BJ (cell line): ENCODE data around the gene RNF213. TPM values are rescaled to one million over a fixed set of nuclear protein-coding genes. Genes with fewer than 3 reads are reported as not detected.

Experiments used
- CTCF ChIA-PET: fragments of 350-600 bp; formaldehyde crosslinking; extraction: SDS; loops from one replicate; lab custom pipeline; 2021; ENCODE audit warnings: antibody characterized with exemption, inconsistent platforms; lab: Yijun Ruan, JAX
- POLR2A ChIA-PET: fragments of 300-600 bp; sonication (Branson Sonifier 250); formaldehyde crosslinking; extraction: SDS; loops from one replicate; lab custom pipeline; 2021; ENCODE audit warnings: antibody characterized with exemption; lab: Charles Lee
- DNase-seq: peaks from one replicate; pipeline ENCODE4 v3.0.0-alpha.2; 2011; ENCODE audit warnings: low read depth
- H3K27me3 ChIP-seq: 2 replicates; pipeline ENCODE4 v1.6.0; 2011; ENCODE audit warnings: low read length; ENCODE audit not compliant: control insufficient read depth, insufficient read depth
- H3K36me3 ChIP-seq: 2 replicates; pipeline ENCODE4 v1.5.1; 2011; ENCODE audit warnings: low read length; ENCODE audit not compliant: control insufficient read depth, insufficient read depth
- H3K4me3 ChIP-seq: 2 replicates; pipeline ENCODE4 v1.5.1; 2011; ENCODE audit warnings: low read depth, mild to moderate bottlenecking, control low read depth, low read length
- polyA plus RNA-seq: library from polyadenylated mRNA; depleted of rRNA; stranded (reverse); fragments of >200 nt; gene quantifications from 2 replicates; pipeline ENCODE4 v1.2.3, GENCODE V29; 2011
- TF ChIP-seq, protein P1 (sequence below): IDR thresholded peaks from 2 replicates; pipeline ENCODE4 v1.5.1; 2011; ENCODE audit warnings: low read depth, mild to moderate bottlenecking, control low read depth, inconsistent platforms, low read length, moderate library complexity; ENCODE audit not compliant: insufficient read depth

RNF213 gene
- polyA plus RNA-seq, 1 experiment, result 53.1 TPM

- no peak for DNase-seq
- H3K36me3 ChIP-seq, result peaks cover 19% of the 10 kb centered on the region
- H3K27me3 ChIP-seq, result no peaks in the 10 kb centered on the region
- CTCF ChIA-PET, result interaction anchor here (0.9 to 1.7 kb wide), 3 partner anchors 11 to 116 kb away, joined by 3 to 8 read pairs (median 3); partner anchors contain the start of gene GAA
- POLR2A ChIA-PET, result no interaction called here
- TF ChIP-seq, protein P1, sequence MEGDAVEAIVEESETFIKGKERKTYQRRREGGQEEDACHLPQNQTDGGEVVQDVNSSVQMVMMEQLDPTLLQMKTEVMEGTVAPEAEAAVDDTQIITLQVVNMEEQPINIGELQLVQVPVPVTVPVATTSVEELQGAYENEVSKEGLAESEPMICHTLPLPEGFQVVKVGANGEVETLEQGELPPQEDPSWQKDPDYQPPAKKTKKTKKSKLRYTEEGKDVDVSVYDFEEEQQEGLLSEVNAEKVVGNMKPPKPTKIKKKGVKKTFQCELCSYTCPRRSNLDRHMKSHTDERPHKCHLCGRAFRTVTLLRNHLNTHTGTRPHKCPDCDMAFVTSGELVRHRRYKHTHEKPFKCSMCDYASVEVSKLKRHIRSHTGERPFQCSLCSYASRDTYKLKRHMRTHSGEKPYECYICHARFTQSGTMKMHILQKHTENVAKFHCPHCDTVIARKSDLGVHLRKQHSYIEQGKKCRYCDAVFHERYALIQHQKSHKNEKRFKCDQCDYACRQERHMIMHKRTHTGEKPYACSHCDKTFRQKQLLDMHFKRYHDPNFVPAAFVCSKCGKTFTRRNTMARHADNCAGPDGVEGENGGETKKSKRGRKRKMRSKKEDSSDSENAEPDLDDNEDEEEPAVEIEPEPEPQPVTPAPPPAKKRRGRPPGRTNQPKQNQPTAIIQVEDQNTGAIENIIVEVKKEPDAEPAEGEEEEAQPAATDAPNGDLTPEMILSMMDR, result no peak
- no peak overlapping the region for H3K4me3 ChIP-seq
Measured at GRCh38 chr17:80217703-80218362, 42.8 kb upstream of the RNF213 start.

- POLR2A ChIA-PET, result no interaction called here
- Histone ChIP-seq H3K36me3 (peaks cover 19% of the 10 kb centered on the region), H3K4me3 (no peak overlapping the region), H3K27me3 (no peaks in the 10 kb centered on the region)
- TF ChIP-seq, protein P1, result no peak
- CTCF ChIA-PET, result interaction anchor here (0.9 to 1.7 kb wide), 3 partner anchors 12 to 117 kb away, joined by 3 to 8 read pairs (median 3); partner anchors contain the start of gene GAA
- no peak for DNase-seq
Measured at GRCh38 chr17:80218391-80218790, 42.3 kb upstream of the RNF213 start.

DNA sequence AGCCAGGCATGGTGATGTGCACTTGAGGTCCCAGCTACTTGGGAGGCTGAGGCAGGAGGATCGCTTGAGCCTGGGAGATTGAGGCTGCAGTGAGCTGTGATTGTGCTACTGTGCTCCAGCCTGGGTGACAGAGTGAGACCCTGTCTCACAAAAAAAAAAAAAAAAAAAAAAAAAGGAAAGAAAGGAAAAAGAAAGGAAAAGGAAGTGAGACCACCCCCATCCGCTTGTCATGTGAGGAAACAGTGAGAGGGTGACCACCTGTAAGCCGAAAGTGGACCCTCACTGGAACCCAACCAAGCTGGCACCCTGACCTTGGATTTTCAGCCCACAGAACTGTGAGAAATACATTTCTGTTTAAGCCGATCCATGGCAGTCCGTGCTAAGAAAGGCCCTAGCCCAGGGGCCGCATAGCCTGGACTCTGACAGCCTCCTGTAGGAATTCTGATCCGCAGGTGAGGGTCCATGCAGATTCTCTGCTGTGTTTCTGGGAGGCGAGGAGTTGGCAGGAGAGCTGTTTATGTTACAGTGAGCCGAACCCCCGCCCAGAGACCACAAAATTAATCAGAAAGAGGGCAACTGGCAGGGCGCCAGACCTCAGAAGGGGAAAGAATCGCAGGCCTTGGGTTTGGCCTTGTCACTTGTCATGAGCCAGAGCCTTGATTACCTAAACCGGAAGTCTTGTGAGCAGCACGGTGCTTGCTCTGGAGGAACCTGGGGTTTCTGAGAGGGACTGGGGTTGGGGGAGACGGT, 41.5 kb upstream of the RNF213 start:
- ChIA-PET CTCF (interaction anchor here (1.7 kb wide), 1 partner anchor 13 kb away, joined by 8 read pairs; no protein-coding TSS in a partner anchor), POLR2A (no interaction called here)
- peaks cover 16% of the 10 kb centered on the region for H3K36me3 ChIP-seq
- DNase-seq, result peak; percentile 33
- no peaks in the 10 kb centered on the region for H3K27me3 ChIP-seq
- H3K4me3 ChIP-seq, result peak overlapping the region; percentile 87
- TF ChIP-seq, protein P1, result no peak

- ChIA-PET POLR2A (no interaction called here), CTCF (no interaction called here)
- no peak for DNase-seq
- peaks cover 15% of the 10 kb centered on the region for H3K36me3 ChIP-seq
- TF ChIP-seq, protein P1, result no peak
- no peaks in the 10 kb centered on the region for H3K27me3 ChIP-seq
- H3K4me3 ChIP-seq, result peak overlapping the region; percentile 87
Measured at GRCh38 chr17:80219763-80220053, 40.9 kb upstream of the RNF213 start.

- Histone ChIP-seq H3K36me3 (peaks cover 13% of the 10 kb centered on the region), H3K27me3 (no peaks in the 10 kb centered on the region), H3K4me3 (peak within 1 kb of the TSS; percentile 87)
- ChIA-PET POLR2A (interaction anchor here (0.6 kb wide), 2 partner anchors 21 to 49 kb away, joined by 3 to 12 read pairs; no protein-coding TSS in a partner anchor), CTCF (no interaction called here)
- TF ChIP-seq, protein P1, result no peak
- DNase-seq, result no peak
Measured at GRCh38 chr17:80220054-80220735, 40.5 kb upstream of the RNF213 start, which contains the start of the genes SGSH and SLC26A11. TSS of gene SGSH (minus strand) at chr17:80220333. CDS start at chr17:80220313, 20 bp downstream. TSS of gene SLC26A11 (plus strand) at chr17:80220427. CDS start at chr17:80221561, 1,134 bp downstream.
